Measurements from ENCODE around the gene CD276. TPM values are rescaled to one million over a fixed set of nuclear protein-coding genes. Genes with fewer than 3 reads are reported as not detected.
"Not testable (repeated sequence)": the region's sequence is repeated elsewhere in the genome, so short reads cannot be mapped to it uniquely, and the experiment has no call there.

Gene CD276
- total RNA-seq, 2 experiments from 2014 or later = not detected

DNA sequence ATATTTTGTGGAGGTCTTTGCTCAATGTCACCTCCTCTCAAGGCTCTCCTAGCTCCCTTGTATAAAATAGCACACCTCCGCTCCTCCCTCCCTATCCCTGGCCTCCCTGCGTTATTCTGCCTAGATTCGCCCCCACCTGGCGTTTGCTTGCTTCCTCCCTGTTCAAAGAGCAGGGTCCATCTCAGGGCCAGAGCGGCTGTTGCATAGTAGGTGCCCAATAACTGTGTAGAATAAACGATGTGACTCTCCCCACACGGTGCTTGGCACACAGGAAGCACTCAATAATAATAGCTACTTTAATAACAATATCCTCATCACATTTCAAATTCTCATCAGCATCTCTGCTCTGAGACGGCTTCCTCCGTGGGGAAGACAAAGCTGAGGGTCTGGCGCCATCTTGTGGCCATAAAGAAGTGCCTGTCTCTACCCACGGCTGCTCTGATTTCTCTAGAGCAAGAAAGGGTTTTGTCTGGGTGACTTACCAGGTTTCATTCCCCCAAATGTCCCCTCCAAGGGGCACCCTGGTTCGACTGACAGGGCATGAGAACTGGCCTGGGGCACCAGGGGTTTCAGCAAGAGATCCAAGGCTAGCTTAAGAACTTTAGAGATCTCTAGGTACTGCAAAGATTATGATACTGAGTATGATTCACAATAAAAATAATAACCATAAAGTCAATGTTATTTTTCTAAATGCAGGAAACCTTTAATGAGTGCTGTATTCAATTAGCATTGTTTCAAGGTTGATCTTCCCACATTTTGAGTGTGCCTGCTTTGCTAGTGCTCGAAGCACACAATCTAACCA, 16.1 kb downstream of the CD276 start:
- no peaks in the 10 kb centered on the region for H3K9me3 Mint-ChIP-seq (ENCODE audit: insufficient read depth)
- CTCF ChIA-PET = interaction anchor here (0.6 to 10.0 kb wide), 42 partner anchors 9 to 1463 kb away, joined by 3 to 228 read pairs (median 4); partner anchors contain the start of gene NPTN
- POLR2A ChIA-PET = interaction anchor here (0.6 kb wide), 1 partner anchor 144 kb away, joined by 4 read pairs; no protein-coding TSS in a partner anchor

DNA sequence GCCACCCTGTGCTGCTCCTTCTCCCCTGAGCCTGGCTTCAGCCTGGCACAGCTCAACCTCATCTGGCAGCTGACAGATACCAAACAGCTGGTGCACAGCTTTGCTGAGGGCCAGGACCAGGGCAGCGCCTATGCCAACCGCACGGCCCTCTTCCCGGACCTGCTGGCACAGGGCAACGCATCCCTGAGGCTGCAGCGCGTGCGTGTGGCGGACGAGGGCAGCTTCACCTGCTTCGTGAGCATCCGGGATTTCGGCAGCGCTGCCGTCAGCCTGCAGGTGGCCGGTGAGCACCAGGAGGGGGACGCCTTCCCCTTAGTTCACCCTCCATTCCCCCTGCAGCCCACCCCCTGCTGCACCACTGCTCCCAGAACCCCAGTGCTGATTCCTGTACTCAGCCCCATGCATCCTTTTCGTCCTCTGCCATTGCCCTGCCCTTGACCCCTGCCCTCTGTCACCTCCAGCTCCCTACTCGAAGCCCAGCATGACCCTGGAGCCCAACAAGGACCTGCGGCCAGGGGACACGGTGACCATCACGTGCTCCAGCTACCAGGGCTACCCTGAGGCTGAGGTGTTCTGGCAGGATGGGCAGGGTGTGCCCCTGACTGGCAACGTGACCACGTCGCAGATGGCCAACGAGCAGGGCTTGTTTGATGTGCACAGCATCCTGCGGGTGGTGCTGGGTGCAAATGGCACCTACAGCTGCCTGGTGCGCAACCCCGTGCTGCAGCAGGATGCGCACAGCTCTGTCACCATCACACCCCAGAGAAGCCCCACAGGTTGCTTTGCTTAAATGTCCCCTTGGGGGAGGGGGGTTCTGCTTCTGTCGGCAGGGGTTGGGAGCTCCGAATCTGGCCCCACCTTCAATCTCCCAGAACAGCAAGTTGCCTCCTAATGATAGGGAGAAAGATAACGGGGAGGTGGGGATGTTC, 18.4 kb downstream of the CD276 start:
- Mint-ChIP-seq H3K4me1 (ENCODE audit: low read depth) (peaks cover 11% of the 10 kb centered on the region), H3K27me3 (ENCODE audit: low read depth) (peaks cover 27% of the 10 kb centered on the region)
- H3K36me3 Mint-ChIP-seq (ENCODE audit: low read depth); H3K27ac Mint-ChIP-seq; H3K9me3 Mint-ChIP-seq (ENCODE audit: insufficient read depth); DNase-seq; H3K4me3 Mint-ChIP-seq; ATAC-seq; POLR2A ChIA-PET: not testable (repeated sequence)
- CTCF ChIA-PET = interaction anchor here (1.2 to 10.0 kb wide), 2 partner anchors 25 to 68 kb away, joined by 4 to 228 read pairs; partner anchors contain the start of gene NPTN

More for the DNA sequence above, 16.1 kb downstream of the CD276 start:
- no peak overlapping the region for H3K27ac Mint-ChIP-seq
- peak; percentile 86 for DNase-seq
- peaks cover 34% of the 10 kb centered on the region for H3K27me3 Mint-ChIP-seq (ENCODE audit: low read depth)
- H3K36me3 Mint-ChIP-seq (ENCODE audit: low read depth) = no peaks in the 10 kb centered on the region
- peak; percentile 66 for ATAC-seq
- H3K4me1 Mint-ChIP-seq (ENCODE audit: low read depth) = peaks cover 26% of the 10 kb centered on the region
- H3K4me3 Mint-ChIP-seq = no peak overlapping the region

DNA sequence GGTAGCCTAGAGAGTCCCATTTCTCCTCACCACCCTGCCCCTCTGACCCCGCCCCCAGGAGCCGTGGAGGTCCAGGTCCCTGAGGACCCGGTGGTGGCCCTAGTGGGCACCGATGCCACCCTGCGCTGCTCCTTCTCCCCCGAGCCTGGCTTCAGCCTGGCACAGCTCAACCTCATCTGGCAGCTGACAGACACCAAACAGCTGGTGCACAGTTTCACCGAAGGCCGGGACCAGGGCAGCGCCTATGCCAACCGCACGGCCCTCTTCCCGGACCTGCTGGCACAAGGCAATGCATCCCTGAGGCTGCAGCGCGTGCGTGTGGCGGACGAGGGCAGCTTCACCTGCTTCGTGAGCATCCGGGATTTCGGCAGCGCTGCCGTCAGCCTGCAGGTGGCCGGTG, 19.4 kb downstream of the CD276 start:
- ATAC-seq; H3K4me3 Mint-ChIP-seq; H3K9me3 Mint-ChIP-seq (ENCODE audit: insufficient read depth); H3K4me1 Mint-ChIP-seq (ENCODE audit: low read depth); POLR2A ChIA-PET; H3K36me3 Mint-ChIP-seq (ENCODE audit: low read depth); H3K27ac Mint-ChIP-seq; DNase-seq: not testable (repeated sequence)
- CTCF ChIA-PET = interaction anchor here (1.2 to 5.0 kb wide), 6 partner anchors 12 to 461 kb away, joined by 3 to 59 read pairs (median 16); no protein-coding TSS in a partner anchor
- peaks cover 23% of the 10 kb centered on the region for H3K27me3 Mint-ChIP-seq (ENCODE audit: low read depth)

GRCh38 chr15:73704142-73704868, 20.1 kb downstream of the CD276 start:
- CTCF ChIA-PET = interaction anchor here (0.6 to 5.0 kb wide), 35 partner anchors 8 to 495 kb away, joined by 3 to 59 read pairs (median 4); partner anchors contain the start of gene CD276
- H3K36me3 Mint-ChIP-seq (ENCODE audit: low read depth); H3K9me3 Mint-ChIP-seq (ENCODE audit: insufficient read depth); H3K27ac Mint-ChIP-seq; DNase-seq; POLR2A ChIA-PET; ATAC-seq; H3K4me1 Mint-ChIP-seq (ENCODE audit: low read depth); H3K4me3 Mint-ChIP-seq: not testable (repeated sequence)
- H3K27me3 Mint-ChIP-seq (ENCODE audit: low read depth) = peaks cover 18% of the 10 kb centered on the region

- ChIA-PET POLR2A (no interaction called here), CTCF (interaction anchor here (0.6 to 5.0 kb wide), 46 partner anchors 9 to 496 kb away, joined by 3 to 59 read pairs (median 4); partner anchors contain the start of gene CD276)
- Mint-ChIP-seq H3K9me3 (ENCODE audit: insufficient read depth) (no peaks in the 10 kb centered on the region), H3K4me3 (no peak overlapping the region), H3K4me1 (ENCODE audit: low read depth) (peaks cover 2% of the 10 kb centered on the region), H3K36me3 (ENCODE audit: low read depth) (no peaks in the 10 kb centered on the region), H3K27ac (no peak overlapping the region), H3K27me3 (ENCODE audit: low read depth) (peaks cover 11% of the 10 kb centered on the region)
- ATAC-seq (peak; percentile 82), DNase-seq (peak; percentile 79)
Observed at GRCh38 chr15:73704869-73705645, 20.9 kb downstream of the CD276 start.

DNA sequence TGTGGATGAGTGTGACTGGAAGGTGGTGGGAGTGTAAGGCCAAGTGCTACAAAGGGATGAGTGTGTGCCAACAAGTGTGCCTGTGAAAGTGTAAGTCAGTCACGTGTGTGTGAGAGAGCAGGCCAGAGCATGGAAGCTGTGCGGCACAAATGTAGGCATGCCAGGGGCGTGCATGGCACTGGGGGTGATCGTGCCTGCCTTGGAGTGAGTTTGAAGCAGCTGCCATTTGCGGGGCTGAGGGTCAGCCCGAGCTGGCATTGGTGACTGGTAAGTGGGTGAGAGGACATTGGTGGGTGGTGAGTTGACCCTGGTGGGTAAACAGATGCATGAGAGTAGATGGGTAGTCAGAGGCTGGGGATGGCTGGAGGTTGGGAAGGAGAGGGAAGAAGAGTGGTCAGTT, 24.5 kb downstream of the CD276 start:
- ATAC-seq = no peak
- POLR2A ChIA-PET = no interaction called here
- no peak for DNase-seq
- Mint-ChIP-seq H3K9me3 (ENCODE audit: insufficient read depth) (no peaks in the 10 kb centered on the region), H3K36me3 (ENCODE audit: low read depth) (no peaks in the 10 kb centered on the region), H3K27ac (no peak overlapping the region), H3K4me3 (no peak overlapping the region), H3K27me3 (ENCODE audit: low read depth) (peaks cover 7% of the 10 kb centered on the region), H3K4me1 (ENCODE audit: low read depth) (no peaks in the 10 kb centered on the region)
- CTCF ChIA-PET = interaction anchor here (5.0 kb wide), 1 partner anchor 73 kb away, joined by 59 read pairs; no protein-coding TSS in a partner anchor

DNA sequence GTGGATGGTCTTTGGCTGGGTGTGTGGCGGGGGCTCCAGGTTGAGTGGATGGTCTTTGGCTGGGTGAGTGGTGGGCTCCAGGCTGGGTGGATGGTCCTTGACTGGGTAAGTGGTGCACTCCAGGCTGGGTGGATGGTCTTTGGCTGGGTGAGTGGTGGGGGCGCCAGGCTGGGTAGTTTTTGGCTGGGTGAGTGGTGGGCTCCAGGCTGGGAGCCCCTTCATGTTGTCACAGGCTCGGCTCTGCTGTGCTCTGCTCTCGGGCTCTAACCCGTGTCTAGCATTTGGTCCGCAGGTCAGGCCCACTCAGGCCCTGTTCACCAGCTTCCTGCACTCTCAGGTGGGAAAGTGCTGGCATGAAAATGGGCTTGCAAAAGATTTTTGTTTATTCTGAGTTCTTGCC, 25.1 kb downstream of the CD276 start:
- ChIA-PET CTCF (interaction anchor here (1.4 kb wide), 1 partner anchor 9 kb away, joined by 4 read pairs; no protein-coding TSS in a partner anchor), POLR2A (no interaction called here)
- H3K27me3 Mint-ChIP-seq (ENCODE audit: low read depth) = peaks cover 7% of the 10 kb centered on the region

GRCh38 chr15:73709686-73710085, 25.5 kb downstream of the CD276 start:
- Mint-ChIP-seq H3K4me1 (ENCODE audit: low read depth) (no peaks in the 10 kb centered on the region), H3K36me3 (ENCODE audit: low read depth) (no peaks in the 10 kb centered on the region), H3K9me3 (ENCODE audit: insufficient read depth) (no peaks in the 10 kb centered on the region), H3K27ac (no peak overlapping the region), H3K27me3 (ENCODE audit: low read depth) (peaks cover 7% of the 10 kb centered on the region), H3K4me3 (no peak overlapping the region)
- ChIA-PET CTCF (interaction anchor here (1.4 kb wide), 1 partner anchor 9 kb away, joined by 4 read pairs; no protein-coding TSS in a partner anchor), POLR2A (no interaction called here)
- DNase-seq (no peak), ATAC-seq (no peak)

More for the DNA sequence above, 25.1 kb downstream of the CD276 start:
- DNase-seq = no peak
- Mint-ChIP-seq H3K4me1 (ENCODE audit: low read depth) (no peaks in the 10 kb centered on the region), H3K27ac (no peak overlapping the region), H3K36me3 (ENCODE audit: low read depth) (no peaks in the 10 kb centered on the region), H3K4me3 (no peak overlapping the region), H3K9me3 (ENCODE audit: insufficient read depth) (no peaks in the 10 kb centered on the region)
- no peak for ATAC-seq

DNA sequence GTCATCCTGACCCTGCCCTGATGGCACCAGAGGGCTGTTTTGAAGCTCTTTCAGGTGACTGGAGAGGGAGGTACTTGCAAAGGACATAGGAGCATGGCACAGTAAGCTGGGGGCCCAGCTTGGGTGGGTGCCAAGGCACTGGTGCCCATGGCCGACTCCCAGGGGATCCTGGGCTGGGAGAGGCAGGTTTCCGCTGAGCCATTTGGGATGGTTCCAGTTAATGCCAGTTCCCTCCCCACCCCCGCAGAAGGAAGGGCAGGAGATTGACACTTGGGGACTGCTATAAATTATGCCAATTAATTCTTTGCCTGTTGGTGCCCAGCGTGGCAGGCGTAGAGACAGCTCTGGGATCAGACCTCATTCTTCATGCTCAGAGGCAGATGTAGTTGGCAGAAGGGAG, 26.1 kb downstream of the CD276 start:
- ChIA-PET POLR2A (no interaction called here), CTCF (interaction anchor here (1.0 to 1.4 kb wide), 2 partner anchors 10 to 74 kb away, joined by 3 to 4 read pairs; no protein-coding TSS in a partner anchor)
- Mint-ChIP-seq H3K27ac (no peak overlapping the region), H3K36me3 (ENCODE audit: low read depth) (no peaks in the 10 kb centered on the region), H3K9me3 (ENCODE audit: insufficient read depth) (no peaks in the 10 kb centered on the region), H3K4me1 (ENCODE audit: low read depth) (no peaks in the 10 kb centered on the region), H3K4me3 (no peak overlapping the region), H3K27me3 (ENCODE audit: low read depth) (peaks cover 7% of the 10 kb centered on the region)
- no peak for DNase-seq
- no peak for ATAC-seq

DNA sequence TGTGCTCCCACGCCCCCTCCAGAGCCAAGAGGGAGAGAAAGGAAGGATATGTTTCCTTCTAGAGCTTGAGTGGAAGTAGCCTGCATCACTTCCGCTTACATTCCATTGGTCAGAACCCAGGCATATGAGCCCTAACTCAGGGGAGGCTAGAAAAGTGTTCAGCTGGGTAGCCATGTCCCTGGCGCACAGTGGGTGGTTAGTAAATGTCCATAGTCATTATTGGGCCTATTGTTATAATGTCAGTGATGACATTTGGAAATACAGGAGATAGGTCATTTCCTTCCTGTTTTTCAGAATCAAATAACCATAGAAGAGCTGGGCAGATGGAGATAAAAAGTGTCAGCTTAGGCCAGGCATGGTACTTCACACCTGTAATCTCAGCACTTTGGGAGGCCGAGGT, 27.3 kb downstream of the CD276 start:
- ATAC-seq = no peak
- H3K36me3 Mint-ChIP-seq (ENCODE audit: low read depth) = no peaks in the 10 kb centered on the region
- POLR2A ChIA-PET = no interaction called here

More for the DNA sequence above, 27.3 kb downstream of the CD276 start:
- Mint-ChIP-seq H3K4me1 (ENCODE audit: low read depth) (no peaks in the 10 kb centered on the region), H3K4me3 (no peak overlapping the region), H3K27me3 (ENCODE audit: low read depth) (peaks cover 5% of the 10 kb centered on the region), H3K9me3 (ENCODE audit: insufficient read depth) (no peaks in the 10 kb centered on the region), H3K27ac (no peak overlapping the region)
- CTCF ChIA-PET = interaction anchor here (1.4 kb wide), 1 partner anchor 75 kb away, joined by 3 read pairs; no protein-coding TSS in a partner anchor
- no peak for DNase-seq
